Amniotic stem cell (primary cell): Measurements from ENCODE around the gene CD19.
A peak's percentile ranks its signal among the peaks of the same experiment; 100 is the strongest.
"Not testable (repeated sequence)": the region's sequence is repeated elsewhere in the genome, so short reads cannot be mapped to it uniquely, and the experiment has no call there.

ENCODE experiments used
- DNase-seq: peaks from one replicate; lab custom pipeline; 2025; lab: John Stamatoyannopoulos, UW

The CD19 gene

GRCh38 chr16:28936784-28937155 lies 5.0 kb downstream of the CD19 start:
- no peak for DNase-seq

GRCh38 chr16:28937222-28937876 lies 5.6 kb downstream of the CD19 start:
- no peak for DNase-seq

- no peak for DNase-seq
These were observed 7.0 kb downstream of the CD19 start for GRCh38 chr16:28938721-28939120.

- not testable (repeated sequence) for DNase-seq
These were observed 8.1 kb downstream of the CD19 start for GRCh38 chr16:28939825-28940224.

- DNase-seq: no peak
These were observed 11.5 kb downstream of the CD19 start for GRCh38 chr16:28943281-28943680.

- no peak for DNase-seq
These were observed 14.9 kb downstream of the CD19 start for GRCh38 chr16:28946681-28947080.

- peak; percentile 99 for DNase-seq
These were observed 19.1 kb downstream of the CD19 start, which contains the start of gene NFATC2IP for GRCh38 chr16:28950648-28951409. TSS of gene NFATC2IP (plus strand) at chr16:28950937. CDS start at chr16:28951012, 75 bp downstream.

- no peak for DNase-seq
These were observed 19.7 kb downstream of the CD19 start for GRCh38 chr16:28951410-28951943.

GRCh38 chr16:28958216-28958615 lies 26.4 kb downstream of the CD19 start:
- no peak for DNase-seq

- DNase-seq: no peak
These were observed 27.1 kb downstream of the CD19 start for GRCh38 chr16:28958836-28959235.

- no peak for DNase-seq
These were observed 32.3 kb downstream of the CD19 start for GRCh38 chr16:28964072-28964471.

GRCh38 chr16:28964496-28964895 lies 32.7 kb downstream of the CD19 start:
- DNase-seq: no peak

- DNase-seq: no peak
These were observed 35.4 kb downstream of the CD19 start for GRCh38 chr16:28967156-28967555.

- DNase-seq: not testable (repeated sequence)
These were observed 37.9 kb downstream of the CD19 start for GRCh38 chr16:28969696-28970095.

- peak; percentile 54 for DNase-seq
These were observed 42.3 kb downstream of the CD19 start for GRCh38 chr16:28974007-28974436.

- peak; percentile 94 for DNase-seq
These were observed 42.8 kb downstream of the CD19 start, which contains the start of gene SPNS1 for GRCh38 chr16:28974437-28975157. TSS of gene SPNS1 (plus strand) at chr16:28974778. CDS start at chr16:28975152, 374 bp downstream.

- DNase-seq: no peak
These were observed 43.4 kb downstream of the CD19 start for GRCh38 chr16:28975158-28975599.

GRCh38 chr16:28977703-28978662 lies 46.2 kb downstream of the CD19 start:
- no peak for DNase-seq

GRCh38 chr16:28980330-28980729 lies 48.6 kb downstream of the CD19 start:
- not testable (repeated sequence) for DNase-seq

- no peak for DNase-seq
These were observed 49.2 kb downstream of the CD19 start for GRCh38 chr16:28980929-28981328.

GRCh38 chr16:28981517-28981916 lies 49.7 kb downstream of the CD19 start:
- no peak for DNase-seq
